ENCODE data around the gene ENKD1. TPM values are rescaled to one million over a fixed set of nuclear protein-coding genes. Genes with fewer than 3 reads are reported as not detected.

The ENKD1 gene
- total RNA-seq, 4 donors from 2014 or later = 7.7 to 17.8 (median 13.7) TPM

GRCh38 chr16:67660564-67661028 lies 6.0 kb downstream of the ENKD1 start, which contains the start of gene PARD6A:
TSS of gene PARD6A (plus strand) at chr16:67660960. CDS start at chr16:67661039, 79 bp downstream.
- ATAC-seq (ENCODE audit: low FRiP score) = peak; percentile 84

GRCh38 chr16:67659675-67660563 lies 6.6 kb downstream of the ENKD1 start, which contains the start of gene ACD:
TSS of gene ACD (minus strand) at chr16:67660260. CDS start at chr16:67660220, 40 bp downstream.
- no peak for TF ChIP-seq CTCF (IDR thresholded peaks at IDR 0.05)
- peak; percentile 85 for ATAC-seq (ENCODE audit: low FRiP score)
- DNase-seq (ENCODE audit: low spot score) = peak; percentile 58

More at GRCh38 chr16:67660564-67661028, 6.0 kb downstream of the ENKD1 start, which contains the start of gene PARD6A:
- DNase-seq (ENCODE audit: low spot score) = peak; percentile 68
- no peak for TF ChIP-seq CTCF (IDR thresholded peaks at IDR 0.05)

GRCh38 chr16:67658849-67659674 lies 7.5 kb downstream of the ENKD1 start:
- DNase-seq (ENCODE audit: low spot score) = no peak

GRCh38 chr16:67657751-67658518 lies 8.6 kb downstream of the ENKD1 start:
- ATAC-seq (ENCODE audit: low FRiP score) = no peak
- TF ChIP-seq CTCF (IDR thresholded peaks at IDR 0.05) = no peak
- no peak for DNase-seq (ENCODE audit: low spot score)

More at GRCh38 chr16:67658849-67659674, 7.5 kb downstream of the ENKD1 start:
- no peak for TF ChIP-seq CTCF (IDR thresholded peaks at IDR 0.05)
- no peak for ATAC-seq (ENCODE audit: low FRiP score)

- ATAC-seq (ENCODE audit: low FRiP score) (no peak), DNase-seq (ENCODE audit: low spot score) (no peak)
- TF ChIP-seq CTCF (IDR thresholded peaks at IDR 0.05) = no peak
Measured at GRCh38 chr16:67657017-67657608, 9.4 kb downstream of the ENKD1 start.
